Measurements from ENCODE around the gene NFX1.

- TF ChIP-seq EZH2 (IDR thresholded peaks at IDR 0.05; ENCODE audit: low read length, unreplicated experiment) (no peak), CTCF (conservative IDR thresholded peaks at IDR 0.05; ENCODE audit: low read depth, low read length) (no peak)
Measured at GRCh38 chr9:33257276-33257675, 33.0 kb upstream of the NFX1 start.
